Measurements from ENCODE around the gene TRIP12.
"Not testable (repeated sequence)": the region's sequence is repeated elsewhere in the genome, so short reads cannot be mapped to it uniquely, and the experiment has no call there.

The TRIP12 gene

GRCh38 chr2:229843613-229844012 is 78.2 kb downstream of the TRIP12 start:
- Histone ChIP-seq H3K4me2 (ENCODE audit: low read length) (no peak overlapping the region), H3K4me1 (ENCODE audit: low read length) (no peaks in the 10 kb centered on the region), H3K9ac (ENCODE audit: low read length) (no peak overlapping the region), H2AFZ (ENCODE audit: low read depth, low read length) (no peak overlapping the region), H3K27ac (ENCODE audit: low read length) (no peak overlapping the region), H3K9me3 (ENCODE audit: insufficient read depth, low read length) (no peaks in the 10 kb centered on the region), H3K36me3 (replicated peaks; ENCODE audit: low read depth, low read length) (peaks cover 3% of the 10 kb centered on the region), H3K27me3 (ENCODE audit: low read depth, low read length) (no peaks in the 10 kb centered on the region), H3K4me3 (ENCODE audit: low read length) (no peak overlapping the region), H4K20me1 (ENCODE audit: insufficient read depth, low read length) (peaks cover 3% of the 10 kb centered on the region; the same call in 1 of the 2 replicates), H3K79me2 (ENCODE audit: low read length) (no peaks in the 10 kb centered on the region)
- no peak for TF ChIP-seq EZH2phosphoT487 (IDR thresholded peaks at IDR 0.05; ENCODE audit: low read depth)
- TF ChIP-seq, protein P1, sequence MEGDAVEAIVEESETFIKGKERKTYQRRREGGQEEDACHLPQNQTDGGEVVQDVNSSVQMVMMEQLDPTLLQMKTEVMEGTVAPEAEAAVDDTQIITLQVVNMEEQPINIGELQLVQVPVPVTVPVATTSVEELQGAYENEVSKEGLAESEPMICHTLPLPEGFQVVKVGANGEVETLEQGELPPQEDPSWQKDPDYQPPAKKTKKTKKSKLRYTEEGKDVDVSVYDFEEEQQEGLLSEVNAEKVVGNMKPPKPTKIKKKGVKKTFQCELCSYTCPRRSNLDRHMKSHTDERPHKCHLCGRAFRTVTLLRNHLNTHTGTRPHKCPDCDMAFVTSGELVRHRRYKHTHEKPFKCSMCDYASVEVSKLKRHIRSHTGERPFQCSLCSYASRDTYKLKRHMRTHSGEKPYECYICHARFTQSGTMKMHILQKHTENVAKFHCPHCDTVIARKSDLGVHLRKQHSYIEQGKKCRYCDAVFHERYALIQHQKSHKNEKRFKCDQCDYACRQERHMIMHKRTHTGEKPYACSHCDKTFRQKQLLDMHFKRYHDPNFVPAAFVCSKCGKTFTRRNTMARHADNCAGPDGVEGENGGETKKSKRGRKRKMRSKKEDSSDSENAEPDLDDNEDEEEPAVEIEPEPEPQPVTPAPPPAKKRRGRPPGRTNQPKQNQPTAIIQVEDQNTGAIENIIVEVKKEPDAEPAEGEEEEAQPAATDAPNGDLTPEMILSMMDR (IDR thresholded peaks at IDR 0.05; ENCODE audit: low read depth, low read length) = no peak

DNA sequence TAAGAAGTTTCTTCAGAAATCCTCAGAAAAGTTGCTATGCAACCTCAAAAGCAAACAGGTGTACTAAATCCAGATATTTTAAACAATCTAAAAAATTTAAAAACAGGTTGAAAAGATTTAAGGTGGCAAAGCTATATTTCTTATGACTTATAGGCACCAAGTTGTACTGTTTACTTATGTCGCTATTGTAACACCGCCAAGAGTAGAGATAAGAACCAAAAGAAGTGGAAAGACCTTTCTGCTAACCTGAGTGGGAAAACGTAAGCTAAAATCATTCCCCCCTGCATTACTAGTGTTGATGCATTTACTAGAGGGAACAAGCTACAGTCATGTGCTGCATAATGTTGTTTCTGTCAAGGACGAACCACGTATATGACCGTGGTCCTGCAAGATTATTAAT is 83.1 kb downstream of the TRIP12 start:
- no peaks in the 10 kb centered on the region for H4K20me1 ChIP-seq (ENCODE audit: insufficient read depth, low read length)

DNA sequence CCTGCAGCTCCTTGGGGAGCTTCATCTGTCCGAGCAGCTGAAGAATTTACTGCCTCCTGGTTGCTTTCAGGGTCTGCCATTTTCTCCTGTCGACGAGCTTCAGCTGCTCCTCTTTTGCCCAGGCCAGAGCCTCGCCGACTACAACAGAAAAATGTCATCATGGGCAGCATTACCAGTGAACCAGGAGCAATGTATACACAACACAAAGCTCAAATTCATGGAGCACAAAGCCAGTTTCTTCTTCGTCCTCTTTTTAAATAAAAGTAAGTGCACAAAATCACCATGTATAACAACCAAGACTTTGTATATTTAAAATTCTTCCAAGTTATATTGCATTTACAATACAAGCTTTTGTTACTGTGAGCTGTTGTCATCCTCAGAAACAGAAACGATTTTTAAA is 85.0 kb downstream of the TRIP12 start:
- H3K4me1 ChIP-seq (ENCODE audit: low read length) = peaks cover 7% of the 10 kb centered on the region; the same call in 1 of the 2 replicates
- no peak overlapping the region for H3K9ac ChIP-seq (ENCODE audit: low read length)
- peaks cover 8% of the 10 kb centered on the region for H3K36me3 ChIP-seq (replicated peaks; ENCODE audit: low read depth, low read length)
- no peak overlapping the region for H3K4me2 ChIP-seq (ENCODE audit: low read length)
- H3K9me3 ChIP-seq (ENCODE audit: insufficient read depth, low read length) = no peaks in the 10 kb centered on the region
- peaks cover 3% of the 10 kb centered on the region; the same call in 1 of the 2 replicates for H4K20me1 ChIP-seq (ENCODE audit: insufficient read depth, low read length)
- TF ChIP-seq, protein P1 (IDR thresholded peaks at IDR 0.05; ENCODE audit: low read depth, low read length) = no peak
- no peak for TF ChIP-seq EZH2phosphoT487 (IDR thresholded peaks at IDR 0.05; ENCODE audit: low read depth)
- H3K27me3 ChIP-seq (ENCODE audit: low read depth, low read length) = no peaks in the 10 kb centered on the region
- no peak overlapping the region for H3K27ac ChIP-seq (ENCODE audit: low read length)
- no peak overlapping the region for H2AFZ ChIP-seq (ENCODE audit: low read depth, low read length)
- no peaks in the 10 kb centered on the region for H3K79me2 ChIP-seq (ENCODE audit: low read length)
- no peak overlapping the region for H3K4me3 ChIP-seq (ENCODE audit: low read length)

More for the DNA sequence above, 83.1 kb downstream of the TRIP12 start:
- Histone ChIP-seq H2AFZ (ENCODE audit: low read depth, low read length) (no peak overlapping the region), H3K36me3 (replicated peaks; ENCODE audit: low read depth, low read length) (peaks cover 8% of the 10 kb centered on the region), H3K27me3 (ENCODE audit: low read depth, low read length) (no peaks in the 10 kb centered on the region), H3K9ac (ENCODE audit: low read length) (no peak overlapping the region), H3K79me2 (ENCODE audit: low read length) (no peaks in the 10 kb centered on the region), H3K4me2 (ENCODE audit: low read length) (no peak overlapping the region), H3K27ac (ENCODE audit: low read length) (no peak overlapping the region), H3K4me1 (ENCODE audit: low read length) (no peaks in the 10 kb centered on the region), H3K9me3 (ENCODE audit: insufficient read depth, low read length) (no peaks in the 10 kb centered on the region), H3K4me3 (ENCODE audit: low read length) (no peak overlapping the region)
- TF ChIP-seq, protein P1 (IDR thresholded peaks at IDR 0.05; ENCODE audit: low read depth, low read length) = no peak
- TF ChIP-seq EZH2phosphoT487 (IDR thresholded peaks at IDR 0.05; ENCODE audit: low read depth) = no peak

DNA sequence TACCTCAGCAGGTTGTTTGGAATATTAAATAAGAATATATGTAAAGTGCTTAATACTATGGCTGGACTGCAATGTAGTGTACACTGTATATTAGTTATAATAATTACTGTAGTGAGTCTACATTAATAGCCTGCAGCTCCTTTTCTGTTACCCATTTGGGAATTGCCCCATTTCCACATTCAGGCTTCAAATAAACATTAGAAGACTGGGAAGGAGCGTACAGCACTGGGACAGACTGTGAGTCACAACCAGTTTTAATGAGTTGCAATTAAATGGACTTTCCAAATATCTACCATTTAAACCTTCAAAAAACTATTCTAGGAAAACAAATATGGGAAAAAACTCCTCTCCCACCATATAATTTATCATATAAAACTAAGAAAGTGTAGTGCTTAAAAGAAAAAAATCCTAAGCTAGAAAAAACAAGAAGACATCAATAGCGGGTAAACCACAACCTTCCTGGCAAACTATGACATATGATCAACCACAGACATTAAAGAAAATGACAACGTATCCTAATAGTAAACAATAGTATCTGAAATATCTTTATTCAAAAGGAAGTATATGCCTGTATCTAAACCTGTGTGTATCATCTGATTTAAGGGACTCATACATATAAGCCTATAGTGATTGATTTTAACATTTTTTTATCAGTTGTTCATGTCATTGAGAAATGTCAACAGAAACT is 86.1 kb downstream of the TRIP12 start:
- H3K9ac ChIP-seq (ENCODE audit: low read length) = no peak overlapping the region
- H3K27ac ChIP-seq (ENCODE audit: low read length) = no peak overlapping the region
- no peak overlapping the region for H3K4me2 ChIP-seq (ENCODE audit: low read length)
- no peak overlapping the region for H2AFZ ChIP-seq (ENCODE audit: low read depth, low read length)
- H3K4me1 ChIP-seq (ENCODE audit: low read length) = peaks cover 7% of the 10 kb centered on the region; the same call in 1 of the 2 replicates
- peaks cover 3% of the 10 kb centered on the region; the same call in 1 of the 2 replicates for H4K20me1 ChIP-seq (ENCODE audit: insufficient read depth, low read length)
- peaks cover 8% of the 10 kb centered on the region for H3K36me3 ChIP-seq (replicated peaks; ENCODE audit: low read depth, low read length)
- H3K79me2 ChIP-seq (ENCODE audit: low read length) = no peaks in the 10 kb centered on the region
- no peak overlapping the region for H3K4me3 ChIP-seq (ENCODE audit: low read length)
- no peaks in the 10 kb centered on the region for H3K9me3 ChIP-seq (ENCODE audit: insufficient read depth, low read length)
- no peak for TF ChIP-seq EZH2phosphoT487 (IDR thresholded peaks at IDR 0.05; ENCODE audit: low read depth)
- TF ChIP-seq, protein P1 (IDR thresholded peaks at IDR 0.05; ENCODE audit: low read depth, low read length) = no peak
- no peaks in the 10 kb centered on the region for H3K27me3 ChIP-seq (ENCODE audit: low read depth, low read length)

DNA sequence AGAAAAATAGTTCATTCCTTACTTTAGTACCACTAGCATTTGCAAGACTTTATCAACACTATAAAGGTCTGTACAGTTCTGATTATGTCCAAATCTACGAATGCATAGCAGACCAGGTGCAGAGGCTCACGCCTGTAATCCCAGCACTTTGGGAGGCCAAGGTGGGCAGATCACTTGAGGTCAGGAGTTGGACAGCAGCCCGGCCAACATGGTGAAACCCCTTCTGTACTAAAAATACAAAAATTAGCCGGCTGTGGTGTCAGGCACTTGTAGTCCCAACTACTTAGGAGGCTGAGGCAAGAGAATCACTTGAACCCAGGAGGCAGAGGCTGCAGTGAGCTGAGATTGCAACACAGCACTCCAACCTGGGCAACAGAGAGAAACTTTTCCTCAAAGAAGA is 87.4 kb downstream of the TRIP12 start:
- not testable (repeated sequence) for H3K9me3 ChIP-seq (ENCODE audit: insufficient read depth, low read length); H3K4me1 ChIP-seq (ENCODE audit: low read length); H2AFZ ChIP-seq (ENCODE audit: low read depth, low read length); H3K4me3 ChIP-seq (ENCODE audit: low read length); H4K20me1 ChIP-seq (ENCODE audit: insufficient read depth, low read length); H3K79me2 ChIP-seq (ENCODE audit: low read length); H3K27me3 ChIP-seq (ENCODE audit: low read depth, low read length); H3K36me3 ChIP-seq (replicated peaks; ENCODE audit: low read depth, low read length); H3K27ac ChIP-seq (ENCODE audit: low read length); H3K4me2 ChIP-seq (ENCODE audit: low read length); H3K9ac ChIP-seq (ENCODE audit: low read length)

All from OCI-LY3 (cell line).